Stimulated activated CD8-positive, alpha-beta memory T cell treated with anti-CD3 and anti-CD28 coated beads, Interleukin-4, amount 100 ng/mL, for 1 hour (primary cell): Measurements from ENCODE around the gene WDR90.

Experiments used
- DNase-seq, 2 donors: peaks; one replicate each; pipeline ENCODE4 v3.0.0-alpha.2; 2020; ENCODE audit warnings: low read depth in 2 of 2, low spot score in 1 of 2

Gene WDR90

DNA sequence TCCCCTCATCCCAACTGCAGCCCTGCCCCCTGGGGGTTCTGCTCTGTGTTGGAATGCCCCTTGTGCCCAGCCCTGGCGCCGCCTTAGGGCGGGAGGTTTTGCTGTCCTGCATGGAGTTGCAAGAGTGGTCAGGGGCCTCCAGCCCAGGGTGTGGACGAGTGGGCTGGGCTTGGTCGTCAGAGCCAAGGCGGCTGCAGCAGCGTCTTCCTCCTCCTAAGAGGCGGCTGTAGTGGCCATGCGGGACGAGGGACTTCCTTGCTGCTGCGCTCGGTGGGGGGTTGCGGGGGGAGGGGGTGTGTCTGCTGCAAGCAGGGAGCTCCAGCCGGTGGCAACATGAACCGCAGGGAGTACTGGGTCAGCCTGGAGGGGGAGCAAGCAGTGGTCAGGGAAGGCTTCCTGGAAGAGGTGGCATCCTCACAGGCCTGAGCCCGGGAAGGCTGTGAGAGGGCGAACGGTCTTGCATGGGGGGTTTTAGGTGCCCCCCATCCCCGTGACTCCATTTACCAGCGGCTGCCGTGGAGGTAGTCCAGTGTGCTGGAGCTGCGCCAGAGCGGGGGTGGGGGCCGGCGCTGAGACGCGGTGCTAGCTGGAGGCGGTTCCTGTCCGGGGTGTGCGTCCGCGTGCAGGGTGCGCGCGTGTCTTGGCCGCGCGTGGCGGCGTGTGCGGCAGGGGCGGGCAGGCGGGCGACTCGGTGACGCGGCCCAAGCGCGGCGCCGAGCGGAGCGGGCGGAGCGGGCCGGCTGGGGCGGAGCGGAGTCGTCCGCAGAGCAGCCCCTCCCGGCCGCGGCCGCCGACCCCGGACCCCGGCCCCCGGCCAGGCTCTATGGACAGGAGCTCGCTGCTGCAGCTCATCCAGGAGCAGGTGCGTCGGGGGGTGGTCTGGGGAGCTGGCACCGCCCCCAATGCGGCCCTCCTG is 26.1 kb downstream of the WDR90 start, which contains the start of gene RHBDL1:
RHBDL1 (plus strand) TSS at position 704 of the 916 bp plus-strand sequence; CDS start at position 824, 120 bp downstream.
- no peak for DNase-seq

GRCh38 chr16:675884-676564 is 26.9 kb downstream of the WDR90 start:
- DNase-seq: no peak

- no peak for DNase-seq
These were observed 27.4 kb downstream of the WDR90 start for GRCh38 chr16:676565-676902.

- DNase-seq: no peak
These were observed 27.7 kb downstream of the WDR90 start for GRCh38 chr16:676913-677312.

- no peak for DNase-seq
These were observed 28.4 kb downstream of the WDR90 start for GRCh38 chr16:677316-678190.

DNA sequence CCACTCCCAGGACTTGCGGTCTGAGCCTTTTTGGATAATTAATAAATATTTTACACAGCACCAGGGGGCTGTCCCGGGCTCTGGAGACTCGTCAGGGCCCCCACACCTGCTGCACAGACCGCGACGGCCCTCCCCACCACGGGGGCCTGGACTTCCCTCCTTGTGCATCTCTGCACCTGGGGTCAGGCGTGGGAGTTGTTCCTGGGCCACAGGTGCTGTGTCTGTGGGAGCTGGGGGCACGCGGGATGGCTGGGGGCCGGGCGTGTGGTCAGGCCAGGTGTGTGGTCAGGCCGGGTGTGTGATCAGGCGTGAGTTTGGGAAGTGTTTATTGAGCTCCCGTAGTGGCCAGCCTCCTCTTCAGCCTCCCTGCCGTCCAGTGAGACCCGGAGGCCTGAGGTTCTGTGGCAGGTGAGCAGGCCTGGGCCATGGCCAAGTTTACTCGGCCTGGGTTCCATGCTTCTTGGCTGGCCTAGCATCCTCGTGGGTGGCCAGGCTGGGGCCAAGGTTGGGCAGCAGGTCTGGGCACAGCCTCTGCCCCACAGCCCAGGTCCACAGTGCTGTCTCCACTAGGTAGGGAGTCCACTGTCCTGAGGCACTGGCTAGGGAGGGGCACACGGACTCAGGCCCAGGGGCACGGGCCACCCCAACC is 29.2 kb downstream of the WDR90 start:
- no peak for DNase-seq

DNA sequence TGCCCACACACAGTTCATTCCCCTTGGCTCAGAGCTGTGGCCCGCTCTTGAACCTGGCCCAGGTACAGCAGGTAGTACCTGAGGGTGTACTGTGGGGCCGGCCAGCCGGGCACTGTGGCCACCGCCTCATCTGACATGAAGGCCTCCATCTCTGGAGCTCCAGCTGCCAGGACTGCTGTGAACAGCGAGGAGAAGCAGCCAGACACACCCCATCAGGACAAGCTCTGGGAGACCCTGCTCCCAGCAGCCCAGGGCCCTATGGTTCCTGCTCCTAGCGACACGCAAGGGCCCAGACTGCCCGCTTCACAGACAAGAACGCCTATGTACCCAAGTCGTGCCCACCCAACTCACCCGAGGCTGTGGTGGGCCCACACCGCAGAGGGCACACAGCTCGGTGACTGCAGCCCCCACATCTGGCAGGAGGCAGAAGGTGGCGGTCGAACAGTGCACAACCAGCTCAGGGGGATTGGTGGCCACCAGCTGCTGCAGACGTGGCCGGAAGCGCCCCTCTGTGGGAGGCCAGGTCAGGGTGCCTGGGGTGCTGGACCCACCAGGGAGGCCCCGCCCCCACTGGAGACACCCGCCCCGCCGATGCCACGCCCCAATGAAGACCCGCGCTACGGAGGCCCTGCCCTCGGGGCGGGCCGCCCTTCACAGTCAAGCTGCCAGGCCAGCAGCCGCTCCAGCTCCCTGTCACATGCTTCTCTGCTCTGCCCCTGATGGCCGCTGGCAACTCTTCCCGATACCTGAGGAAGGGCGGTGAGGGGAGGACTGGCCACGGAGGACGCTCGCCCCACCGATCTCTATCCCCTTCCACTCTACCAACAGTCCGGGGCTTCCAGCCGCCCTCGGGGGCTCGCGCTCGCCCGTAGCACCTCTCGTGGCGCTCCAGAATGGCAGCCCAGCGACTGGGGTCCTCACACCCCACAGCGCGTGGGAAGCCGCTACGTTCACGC is 30.0 kb downstream of the WDR90 start:
- DNase-seq: no peak

DNA sequence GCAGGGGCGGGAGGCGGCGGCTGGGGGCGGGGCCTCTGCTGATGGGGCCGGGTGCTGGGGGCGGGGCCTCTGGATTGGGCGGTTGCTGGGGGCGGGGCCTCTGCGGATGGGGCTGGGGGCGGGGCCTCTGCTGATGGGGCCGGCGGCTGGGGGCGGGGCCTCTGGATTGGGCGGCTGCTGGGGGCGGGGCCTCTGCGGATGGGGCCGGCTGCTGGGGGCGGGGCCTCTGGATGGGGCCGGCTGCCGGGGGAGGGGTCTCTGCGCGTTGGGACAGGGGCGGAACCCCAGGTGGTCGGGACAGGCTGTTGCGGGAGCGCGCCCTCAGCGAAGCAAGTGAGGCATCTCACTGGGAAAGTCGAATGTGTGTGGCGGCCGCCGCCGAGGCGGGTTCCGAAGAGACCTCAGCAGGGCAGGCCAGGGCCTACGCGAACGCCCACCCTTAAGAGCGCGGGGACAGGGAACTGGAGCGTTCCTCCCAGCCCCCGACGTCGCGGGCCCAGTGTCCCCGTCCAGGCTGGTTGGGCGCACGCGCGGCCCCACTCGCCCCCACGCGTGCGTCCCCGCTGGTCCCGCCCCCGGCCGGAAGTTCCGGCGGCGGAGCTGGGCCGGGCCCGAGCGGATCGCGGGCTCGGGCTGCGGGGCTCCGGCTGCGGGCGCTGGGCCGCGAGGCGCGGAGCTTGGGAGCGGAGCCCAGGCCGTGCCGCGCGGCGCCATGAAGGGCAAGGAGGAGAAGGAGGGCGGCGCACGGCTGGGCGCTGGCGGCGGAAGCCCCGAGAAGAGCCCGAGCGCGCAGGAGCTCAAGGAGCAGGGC is 30.9 kb downstream of the WDR90 start, which contains the start of gene STUB1:
STUB1 (plus strand) TSS at position 597 of the 811 bp plus-strand sequence; CDS start at position 713, 116 bp downstream.
- DNase-seq: peak; percentile 65 to 80

GRCh38 chr16:680625-680945 is 31.4 kb downstream of the WDR90 start:
- DNase-seq: no peak

DNA sequence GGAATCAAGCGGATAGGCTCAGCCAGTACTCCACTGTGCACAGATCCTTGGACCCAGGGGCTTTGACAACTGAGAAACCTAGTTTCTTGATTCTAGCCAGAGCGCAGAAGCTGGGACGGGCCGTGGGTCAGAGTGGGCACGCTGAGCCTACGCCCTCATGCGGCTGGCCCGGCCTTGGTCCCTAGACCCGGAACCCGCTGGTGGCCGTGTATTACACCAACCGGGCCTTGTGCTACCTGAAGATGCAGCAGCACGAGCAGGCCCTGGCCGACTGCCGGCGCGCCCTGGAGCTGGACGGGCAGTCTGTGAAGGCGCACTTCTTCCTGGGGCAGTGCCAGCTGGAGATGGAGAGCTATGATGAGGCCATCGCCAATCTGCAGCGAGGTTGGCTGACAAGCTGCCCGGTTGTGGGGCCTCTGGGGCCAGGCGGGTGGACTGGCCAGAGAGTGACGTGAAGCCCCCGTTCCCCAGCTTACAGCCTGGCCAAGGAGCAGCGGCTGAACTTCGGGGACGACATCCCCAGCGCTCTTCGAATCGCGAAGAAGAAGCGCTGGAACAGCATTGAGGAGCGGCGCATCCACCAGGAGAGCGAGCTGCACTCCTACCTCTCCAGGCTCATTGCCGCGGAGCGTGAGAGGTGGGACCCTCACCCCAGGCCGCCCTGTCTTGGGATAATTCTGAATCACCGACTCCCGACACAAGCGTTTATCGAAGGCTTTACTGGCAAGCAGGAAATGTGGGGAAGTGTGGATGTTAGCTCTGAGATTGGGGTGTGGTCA is 32.0 kb downstream of the WDR90 start:
- DNase-seq: no peak

GRCh38 chr16:681746-682427 is 32.7 kb downstream of the WDR90 start:
- DNase-seq: no peak

DNA sequence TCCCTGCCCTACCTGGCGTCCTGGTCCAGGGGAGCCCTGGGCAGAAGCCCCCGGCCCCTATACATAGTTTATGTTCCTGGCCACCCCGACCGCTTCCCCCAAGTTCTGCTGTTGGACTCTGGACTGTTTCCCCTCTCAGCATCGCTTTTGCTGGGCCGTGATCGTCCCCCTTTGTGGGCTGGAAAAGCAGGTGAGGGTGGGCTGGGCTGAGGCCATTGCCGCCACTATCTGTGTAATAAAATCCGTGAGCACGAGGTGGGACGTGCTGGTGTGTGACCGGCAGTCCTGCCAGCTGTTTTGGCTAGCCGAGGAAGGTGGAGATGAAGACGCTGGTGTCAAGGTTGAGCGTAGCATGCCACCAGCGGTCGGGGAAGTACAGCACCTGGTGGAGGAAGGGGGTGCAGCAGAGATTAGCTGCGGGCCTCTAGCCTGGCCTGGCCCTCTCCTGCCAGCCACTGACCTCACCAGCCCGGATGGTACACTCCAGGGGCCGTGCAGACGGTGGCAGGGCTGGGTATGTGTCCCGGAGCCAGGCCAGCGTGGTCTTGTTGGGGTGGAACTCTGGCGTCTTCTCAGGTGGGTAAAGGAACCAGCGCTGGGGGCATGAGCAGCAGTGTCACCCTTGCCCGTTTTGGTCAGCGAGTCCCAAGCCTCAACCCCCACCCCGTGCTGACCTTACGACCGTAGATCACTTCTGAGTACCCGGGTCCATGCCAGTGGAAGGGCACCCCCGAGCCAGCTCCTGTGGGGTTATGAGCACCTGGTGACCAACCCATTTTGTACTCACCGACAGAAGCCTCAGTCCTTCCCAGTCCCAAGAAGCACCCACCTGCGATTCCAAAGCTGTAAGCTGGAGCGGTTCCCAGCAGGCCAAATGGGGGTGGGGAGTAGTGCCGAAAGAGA is 33.6 kb downstream of the WDR90 start:
- DNase-seq: no peak

DNA sequence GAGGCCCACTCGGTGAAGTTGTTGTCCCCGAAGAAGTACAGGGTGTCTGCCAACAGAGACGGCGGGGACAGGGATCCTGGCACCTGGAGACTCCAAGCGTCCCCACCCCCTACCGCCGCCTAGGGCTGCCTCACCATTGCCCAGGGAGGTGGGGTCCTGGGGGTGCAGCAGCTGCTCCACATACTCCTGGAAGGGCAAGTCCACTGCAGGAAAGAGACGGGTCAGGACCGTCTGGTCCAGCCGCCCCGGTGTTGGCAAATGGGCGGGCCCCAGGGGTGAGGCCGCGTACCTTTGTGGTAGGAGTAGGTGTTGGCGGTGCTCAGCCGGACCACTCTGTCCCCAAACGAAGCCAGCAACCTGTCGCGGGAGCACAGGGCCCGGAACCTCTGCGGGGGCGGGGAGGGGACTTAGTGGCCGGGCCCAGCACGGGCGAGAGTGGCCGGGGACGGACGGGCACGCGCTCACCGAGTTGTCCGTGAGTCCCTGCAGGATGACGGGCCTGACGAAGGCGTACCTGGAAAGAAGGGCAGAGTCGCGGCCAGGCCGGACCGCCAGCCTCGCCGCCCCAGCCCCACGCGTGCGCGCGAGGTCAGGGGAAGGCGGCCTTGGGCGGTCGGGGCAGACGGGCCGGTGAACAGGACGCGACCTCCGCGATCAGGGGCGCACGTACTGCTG is 34.4 kb downstream of the WDR90 start:
- DNase-seq: no peak

DNA sequence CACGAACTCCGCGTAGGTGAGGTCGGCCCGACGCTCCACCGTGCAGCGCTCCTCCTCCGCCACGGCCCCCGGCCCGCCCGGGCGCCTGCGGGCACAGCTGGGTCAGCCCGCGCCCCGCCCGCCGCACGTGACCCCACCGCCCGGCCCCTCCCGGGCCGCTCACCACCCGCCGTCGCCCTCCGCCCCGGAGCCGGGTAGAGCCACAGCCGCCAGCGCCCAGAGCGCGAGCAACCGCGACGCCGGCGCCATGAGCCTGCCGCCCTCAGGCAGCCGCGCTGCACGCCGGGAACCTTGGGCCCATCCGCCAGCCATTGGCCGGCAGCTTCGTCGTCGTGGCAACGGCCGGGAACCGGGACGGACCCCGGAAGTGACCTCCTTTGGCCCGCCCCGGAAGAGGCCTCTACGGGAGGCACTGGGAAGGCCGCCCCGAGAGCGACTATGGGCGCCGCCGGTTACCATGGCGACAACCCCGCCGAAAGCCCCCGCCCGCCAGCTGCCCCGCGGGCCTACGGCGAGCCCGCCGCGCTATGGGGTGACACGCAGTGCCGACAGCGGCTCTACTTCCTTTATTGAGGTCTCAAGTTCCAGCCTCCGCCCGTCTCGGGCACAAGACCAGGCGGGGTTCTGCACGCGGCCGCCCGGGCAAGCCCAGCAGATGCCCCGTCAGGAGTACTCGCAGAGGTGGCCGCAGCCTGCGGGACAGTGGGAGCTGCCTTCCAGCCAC is 35.1 kb downstream of the WDR90 start, which contains the start of gene JMJD8:
JMJD8 (minus strand) TSS at position 264 of the 724 bp plus-strand sequence; CDS start at position 249, 15 bp downstream.
- peak; percentile 88 to 91 for DNase-seq
